GM21723 (cell line): ENCODE measurements around the gene AQP11.

ENCODE experiments used
- ATAC-seq: cut with Tn5 transposase; IDR thresholded peaks from one replicate; pipeline ENCODE4 v1.9.1; 2021; ENCODE audit warnings: mild to moderate bottlenecking, moderate library complexity; ENCODE audit not compliant: unreplicated experiment

Gene AQP11

GRCh38 chr11:77656362-77656761 lies 66.6 kb downstream of the AQP11 start:
- ATAC-seq = no peak

- no peak for ATAC-seq
Measured at GRCh38 chr11:77658213-77659013, 68.7 kb downstream of the AQP11 start.
